K562 (cell line): ENCODE data around the gene TECTA. TPM values are rescaled to one million over a fixed set of nuclear protein-coding genes. Genes with fewer than 3 reads are reported as not detected.

Source experiments
- ATAC-seq: fragments of 200-7000 bp; cut with Tn5 transposase; 3 replicates; pipeline ENCODE4 v1.9.1; 2020; ENCODE audit warnings: moderate library complexity
- BruUV-seq: library from RNA; stranded (reverse); fragments of 400-500 nt; replicated peaks from 2 replicates; lab custom pipeline; 2021; lab: Mats Ljungman, UMichigan
- CTCF ChIA-PET: fragments of 300-600 bp; formaldehyde crosslinking; extraction: SDS; loops from one replicate; lab custom pipeline; 2021; ENCODE audit warnings: low intra/inter-chr PET ratio; lab: Yijun Ruan, JAX
- POLR2A ChIA-PET: fragments of 300-600, 350-650 bp; sonication (Branson Sonifier 250); formaldehyde crosslinking; extraction: SDS; loops from one replicate; lab custom pipeline; 2021; ENCODE audit warnings: antibody characterized with exemption, inconsistent platforms; lab: Yijun Ruan, JAX
- DNase-seq, 4 experiments: peaks; one replicate each; pipeline versions ENCODE4 v3.0.0 to v3.0.0-alpha.2; 2011 to 2018; ENCODE audit warnings: low spot score in 3 of 4, mixed read lengths in 3 of 4; ENCODE audit errors: extremely low read depth in 1 of 4
- FAIRE-seq: peaks from 2 replicates; lab custom pipeline; 2011; peaks lifted over from hg19 to GRCh38; lab: Jason Lieb, UNC
- H2AFZ ChIP-seq: 2 replicates; pipeline ENCODE4 v1.6.0; 2011; ENCODE audit warnings: low read depth, low read length, control low read depth, inconsistent platforms
- H3K27ac ChIP-seq: fragments of 200-600 bp; 3 replicates; pipeline ENCODE4 v1.8.0; 2011; ENCODE audit warnings: low read depth, mild to moderate bottlenecking, control low read depth, inconsistent platforms, low read length, moderate library complexity, mixed read lengths; ENCODE audit errors: extremely low read depth
- H3K27me3 ChIP-seq, 2 experiments: fragments of 300-600 bp in 1 of 2; 2 replicates in 1 of 2; 3 replicates in 1 of 2; pipeline versions ENCODE4 v1.6.0 to v1.8.0; 2011; ENCODE audit warnings: inconsistent platforms in 2 of 2, low read length in 2 of 2, mild to moderate bottlenecking in 1 of 2, mixed read lengths in 1 of 2, moderate library complexity in 1 of 2; ENCODE audit not compliant: control insufficient read depth in 2 of 2, insufficient read depth in 2 of 2
- H3K36me3 ChIP-seq: fragments of 300-600 bp; 3 replicates; pipeline ENCODE4 v1.8.0; 2011; ENCODE audit warnings: mild to moderate bottlenecking, low read length, inconsistent platforms; ENCODE audit not compliant: control insufficient read depth, insufficient read depth
- H3K4me1 ChIP-seq, 2 experiments: fragments of 200-600 bp in 1 of 2; replicated peaks in 1 of 2; 2 replicates in 1 of 2; 3 replicates in 1 of 2; pipeline versions ENCODE4 v1.5.1 to v1.8.0; 2011; ENCODE audit warnings: inconsistent platforms in 2 of 2, low read length in 2 of 2, mild to moderate bottlenecking in 1 of 2, mixed read lengths in 1 of 2, moderate library complexity in 1 of 2; ENCODE audit not compliant: control insufficient read depth in 2 of 2, insufficient read depth in 2 of 2
- H3K4me2 ChIP-seq: 2 replicates; pipeline ENCODE4 v1.6.1; 2011; ENCODE audit warnings: low read length, control low read depth, inconsistent platforms, mixed read lengths; ENCODE audit not compliant: insufficient read depth
- H3K4me3 ChIP-seq: fragments of 200-600 bp; sonication (generic), shearing (Covaris generic); 2 replicates; pipeline ENCODE4 v1.5.1; 2016; ENCODE audit warnings: control low read depth, inconsistent platforms
- H3K79me2 ChIP-seq: fragments of 200-600 bp; 3 replicates; pipeline ENCODE4 v1.8.0; 2011; ENCODE audit warnings: low read length, inconsistent platforms; ENCODE audit not compliant: control insufficient read depth, insufficient read depth
- H3K9ac ChIP-seq, 2 experiments: 2 replicates each; pipeline versions ENCODE4 v1.6.0 to v1.6.1; 2011; ENCODE audit warnings: low read depth in 2 of 2, low read length in 2 of 2, control low read depth in 1 of 2, inconsistent platforms in 1 of 2, mild to moderate bottlenecking in 1 of 2, mixed read lengths in 1 of 2; ENCODE audit not compliant: insufficient read depth in 1 of 2
- H3K9me1 ChIP-seq: one replicate; pipeline ENCODE4 v1.6.0; 2011; ENCODE audit warnings: inconsistent platforms, mild to moderate bottlenecking, low read length, moderate library complexity; ENCODE audit not compliant: control insufficient read depth, insufficient read depth
- H3K9me3 ChIP-seq: replicated peaks from 2 replicates; pipeline ENCODE4 v1.5.1; 2011; ENCODE audit warnings: low read depth, low read length, inconsistent platforms; ENCODE audit not compliant: control insufficient read depth, insufficient read depth
- H4K20me1 ChIP-seq: replicated peaks from 2 replicates; pipeline ENCODE4 v1.6.1; 2011; ENCODE audit warnings: low read length, inconsistent platforms, mixed read lengths; ENCODE audit not compliant: control insufficient read depth, insufficient read depth
- EGR1 ChIP-seq: fragments of 450-650 bp; conservative IDR thresholded peaks from 2 replicates; pipeline ENCODE4 v1.6.1; 2017; ENCODE audit warnings: mild to moderate bottlenecking
- GATAD2B ChIP-seq: fragments of 450-650 bp; IDR thresholded peaks from 2 replicates; pipeline ENCODE4 v1.6.1; 2017; ENCODE audit warnings: mild to moderate bottlenecking, borderline replicate concordance
- HMGXB4 ChIP-seq: sonication (generic); formaldehyde crosslinking; IDR thresholded peaks from 2 replicates; pipeline ENCODE4 v1.8.1; 2023; ENCODE audit warnings: mild to moderate bottlenecking, missing genetic modification reagents
- PPARD ChIP-seq: fragments of 250-450 bp; sonication (Bioruptor Pico); IDR thresholded peaks from 2 replicates; pipeline ENCODE4 v1.8.0; 2022; ENCODE audit warnings: inconsistent platforms, mild to moderate bottlenecking, moderate library complexity
- ZBTB2 ChIP-seq: fragments of 450-650 bp; IDR thresholded peaks from 2 replicates; pipeline ENCODE4 v1.6.1; 2016; ENCODE audit warnings: antibody characterized with exemption
- ZNF274 ChIP-seq: IDR thresholded peaks from 2 replicates; pipeline ENCODE4 v1.6.1; 2011; ENCODE audit warnings: low read depth, mild to moderate bottlenecking, low read length, moderate library complexity, borderline replicate concordance
- ZNF444 ChIP-seq: fragments of 250-450 bp; sonication (Bioruptor Pico); IDR thresholded peaks from 2 replicates; pipeline ENCODE4 v1.4.0; 2020; ENCODE audit warnings: mild to moderate bottlenecking, moderate library complexity
- ZNF766 ChIP-seq: fragments of 200-800 bp; sonication (Bioruptor generic); conservative IDR thresholded peaks from 2 replicates; pipeline ENCODE4 v1.6.1; 2016; ENCODE audit warnings: missing genetic modification characterization, missing compliant biosample characterization
- ZNF778 ChIP-seq: fragments of 450-650 bp; formaldehyde crosslinking; IDR thresholded peaks from 2 replicates; pipeline ENCODE4 v1.4.0; 2020; ENCODE audit warnings: mild to moderate bottlenecking, moderate library complexity
- WGBS: fragments of 100-300 bp; shearing (Covaris generic); methylation state at CpG from one replicate; pipeline ENCODE4 v1.1.6; 2016; ENCODE audit warnings: low coverage, mixed read lengths; ENCODE audit not compliant: insufficient coverage; ENCODE audit errors: missing lambda C conversion rate; 5-methylcytosine and 5-hydroxymethylcytosine counted together
- in situ Hi-C: fragments of 300-500 bp; cut with MboI; formaldehyde crosslinking; loops from 4 replicates; pipeline ENCODE4 v1.15.0; 2018; ENCODE audit warnings: inconsistent platforms, mixed read lengths
- intact Hi-C: fragments of 100-400 bp; cut with micrococcal nuclease; formaldehyde crosslinking; loops from 2 replicates; pipeline ENCODE4 v1.14.2; 2022
- polyA plus RNA-seq, 8 experiments: library from polyadenylated mRNA; depleted of rRNA in 4 of 8; stranded (reverse) in 5 of 8; unstranded in 3 of 8; fragments of >200 nt; fragmentation: Nextera tagmentation in 2 of 8; fragmentation: Illumina TruSeq in 1 of 8; extraction: Ambion mirVana in 2 of 8; extraction: Trizol in 1 of 8; gene quantifications; 2 replicates each; pipeline versions ENCODE4 v1.2.1 to v1.2.3, GENCODE V29; 2011 to 2014; ENCODE audit warnings: inconsistent platforms in 1 of 8, missing spikeins in 1 of 8
- total RNA-seq, 7 experiments: library from RNA; depleted of rRNA in 6 of 7; stranded (reverse); fragments of >200 nt in 6 of 7; fragmentation: Illumina TruSeq in 2 of 7; extraction: Trizol in 2 of 7; gene quantifications; 2 replicates each; pipeline versions ENCODE4 v1.2.1 to v1.2.3, GENCODE V29; 2011 to 2021; ENCODE audit warnings: low replicate concordance in 1 of 7

TECTA gene
- total and polyA plus RNA-seq, 9 of the 15 experiments (the other 6 are each of a cell fraction or from before 2014, with no cell fraction given) = under 0.01 to 0.04 (median 0.03) TPM; not detected in 5

- no peak for TF ChIP-seq ZNF766 (CRISPR knock-in tag)
Observed at GRCh38 chr11:121091492-121092152, 9.4 kb upstream of the TECTA start (continued).

GRCh38 chr11:121095561-121095960, 5.5 kb upstream of the TECTA start:
- BruUV-seq = no TSS peak
- Histone ChIP-seq H3K4me2 (no peak overlapping the region), H4K20me1 (no peaks in the 10 kb centered on the region), H3K9me3 (no peaks in the 10 kb centered on the region), H3K4me1 (no peaks in the 10 kb centered on the region), H3K27me3 (peaks cover 0 to 5% of the 10 kb centered on the region in 2 experiments; a peak in 1 of 5 replicates), H3K9ac (no peak overlapping the region), H3K36me3 (no peaks in the 10 kb centered on the region), H3K79me2 (no peaks in the 10 kb centered on the region), H2AFZ (no peak overlapping the region), H3K9me1 (no peaks in the 10 kb centered on the region), H3K4me3 (no peak overlapping the region), H3K27ac (no peak overlapping the region)
- in situ Hi-C loops (no loop called here), intact Hi-C loops (no loop called here)
- no peak for FAIRE-seq
- POLR2A ChIA-PET = interaction anchor here (0.9 kb wide), 1 partner anchor 31 kb away, joined by 3 read pairs; no protein-coding TSS in a partner anchor
- no peak for DNase-seq
- 0% methylated on average over 1 of the region's 1 CpG for WGBS
- CTCF ChIA-PET = no interaction called here
- no peak for ATAC-seq
- TF ChIP-seq EGR1 = no peak
- no peak for TF ChIP-seq ZNF444 (CRISPR knock-in tag)
- no peak for TF ChIP-seq PPARD (CRISPR knock-in tag)
- no peak for TF ChIP-seq HMGXB4 (CRISPR knock-in tag)
- no peak for TF ChIP-seq ZNF778 (CRISPR knock-in tag)
- TF ChIP-seq GATAD2B = no peak
- no peak for TF ChIP-seq ZNF274
- no peak for TF ChIP-seq ZBTB2
